Measurements from ENCODE around the gene COBL. TPM values are rescaled to one million over a fixed set of nuclear protein-coding genes. Genes with fewer than 3 reads are reported as not detected.

COBL gene
- total and polyA plus RNA-seq, 2 of the 8 experiments (the other 6 are each of a cell fraction or from before 2014, with no cell fraction given): 13.8 to 40.4 TPM

DNA sequence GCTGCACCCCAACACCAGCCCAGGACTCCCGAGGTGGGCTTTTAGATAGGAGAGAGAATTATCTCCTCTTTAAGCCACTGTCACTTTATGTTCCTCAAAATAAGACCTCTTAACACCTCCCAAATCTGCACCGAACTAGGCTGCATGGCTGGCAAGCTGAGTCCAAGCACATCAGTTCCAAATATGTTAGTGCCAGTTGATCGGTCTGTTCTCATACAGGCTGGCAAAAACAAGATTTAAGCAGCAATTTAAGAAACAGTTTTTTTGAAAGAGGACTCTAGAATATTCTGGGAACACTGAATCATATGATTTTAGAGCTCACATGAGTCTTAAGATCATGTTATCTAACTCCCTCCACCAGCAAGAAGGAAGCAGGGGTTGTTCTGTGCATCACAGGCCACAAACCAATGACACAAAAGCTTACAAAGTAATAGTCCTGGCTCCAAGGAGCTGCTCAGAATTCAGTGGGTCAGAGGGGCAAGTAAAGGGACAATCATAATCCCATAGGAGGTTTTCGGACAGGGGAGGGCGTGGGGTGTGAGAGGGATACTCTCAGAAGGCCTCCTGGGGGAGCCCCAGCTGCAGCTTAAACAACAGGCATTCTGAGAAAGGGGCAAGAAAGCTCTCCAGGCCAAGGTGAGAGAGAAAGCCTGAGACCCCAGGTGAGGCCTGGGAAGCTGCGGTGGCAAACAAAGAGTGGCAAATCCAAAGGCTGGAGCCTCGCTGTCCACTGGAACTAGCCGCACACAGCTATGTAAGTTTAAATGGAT is 7.1 kb downstream of the COBL start:
- H3K27me3 ChIP-seq (replicated peaks in 1 of 4; ENCODE audit: control insufficient read depth in 3 of 4, extremely low read depth in 1 of 4, insufficient read depth in 3 of 4, low read length in 3 of 4): no peaks in the 10 kb centered on the region; a peak in 1 of 7 replicates
- no peak overlapping the region for H4K91ac ChIP-seq (replicated peaks; ENCODE audit: insufficient read length, low read length)
- no peak overlapping the region for H3K9ac ChIP-seq (replicated peaks in 1 of 4; ENCODE audit: extremely low read depth in 1 of 4, low read depth in 3 of 4, low read length in 3 of 4)
- H2BK15ac ChIP-seq (ENCODE audit: low read length): no peak overlapping the region; the same call in 1 of the 2 replicates
- H4K5ac ChIP-seq (ENCODE audit: insufficient read length, low read depth, low read length): no peak overlapping the region
- no peak overlapping the region for H4K8ac ChIP-seq (ENCODE audit: extremely low read depth, insufficient read depth, low read length)
- no peak for FAIRE-seq
- H4K20me1 ChIP-seq (replicated peaks in 1 of 2; ENCODE audit: control insufficient read depth in 1 of 2, insufficient read depth in 2 of 2, low read length in 2 of 2): peaks cover 0 to 9% of the 10 kb centered on the region in 2 experiments
- H2BK20ac ChIP-seq (ENCODE audit: low read length): no peak overlapping the region
- peaks cover 3 to 88% of the 10 kb centered on the region in 2 experiments; a peak in 3 of 4 replicates for H3K79me2 ChIP-seq (ENCODE audit: control insufficient read depth in 1 of 2, insufficient read depth in 2 of 2, low read length in 2 of 2)
- H3K23me2 ChIP-seq (ENCODE audit: low read depth, low read length): no peaks in the 10 kb centered on the region
- H3K56ac ChIP-seq (replicated peaks; ENCODE audit: insufficient read length, low read depth, low read length): no peak overlapping the region
- POLR2A ChIA-PET (ENCODE audit: partially characterized antibody): interaction anchor here (1.0 to 9.2 kb wide), 8 partner anchors 10 to 46 kb away, joined by 3 to 117 read pairs (median 6); no protein-coding TSS in a partner anchor
- H2AK5ac ChIP-seq (ENCODE audit: low read depth, low read length): no peak overlapping the region; the same call in 1 of the 2 replicates
- peak overlapping the region; percentile 52; the same call in 1 of the 2 replicates for H3K18ac ChIP-seq (ENCODE audit: extremely low read depth, low read length)
- no peak overlapping the region for H3K14ac ChIP-seq (ENCODE audit: insufficient read length)
- DNase-seq (ENCODE audit: low read depth in 1 of 2, low spot score in 2 of 2): peak in 1 of 2 experiments; percentile 32
- no peak overlapping the region for H3K23ac ChIP-seq (ENCODE audit: insufficient read length)
- peaks cover 3% of the 10 kb centered on the region; the same call in 1 of the 2 replicates for H3K79me1 ChIP-seq (ENCODE audit: low read depth, low read length)
- H3K4me1 ChIP-seq (replicated peaks in 1 of 4; ENCODE audit: control insufficient read depth in 3 of 4, insufficient read depth in 4 of 4, low read length in 3 of 4): peaks cover 4 to 20% (median 11%) of the 10 kb centered on the region in 4 experiments; a peak in 6 of 7 replicates
- H3K4me2 ChIP-seq (ENCODE audit: insufficient read depth in 1 of 2, low read depth in 2 of 2, low read length in 2 of 2): no peak overlapping the region
- TF ChIP-seq, protein P1, sequence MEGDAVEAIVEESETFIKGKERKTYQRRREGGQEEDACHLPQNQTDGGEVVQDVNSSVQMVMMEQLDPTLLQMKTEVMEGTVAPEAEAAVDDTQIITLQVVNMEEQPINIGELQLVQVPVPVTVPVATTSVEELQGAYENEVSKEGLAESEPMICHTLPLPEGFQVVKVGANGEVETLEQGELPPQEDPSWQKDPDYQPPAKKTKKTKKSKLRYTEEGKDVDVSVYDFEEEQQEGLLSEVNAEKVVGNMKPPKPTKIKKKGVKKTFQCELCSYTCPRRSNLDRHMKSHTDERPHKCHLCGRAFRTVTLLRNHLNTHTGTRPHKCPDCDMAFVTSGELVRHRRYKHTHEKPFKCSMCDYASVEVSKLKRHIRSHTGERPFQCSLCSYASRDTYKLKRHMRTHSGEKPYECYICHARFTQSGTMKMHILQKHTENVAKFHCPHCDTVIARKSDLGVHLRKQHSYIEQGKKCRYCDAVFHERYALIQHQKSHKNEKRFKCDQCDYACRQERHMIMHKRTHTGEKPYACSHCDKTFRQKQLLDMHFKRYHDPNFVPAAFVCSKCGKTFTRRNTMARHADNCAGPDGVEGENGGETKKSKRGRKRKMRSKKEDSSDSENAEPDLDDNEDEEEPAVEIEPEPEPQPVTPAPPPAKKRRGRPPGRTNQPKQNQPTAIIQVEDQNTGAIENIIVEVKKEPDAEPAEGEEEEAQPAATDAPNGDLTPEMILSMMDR (IDR thresholded peaks at IDR 0.05; ENCODE audit: control extremely low read depth in 1 of 3, insufficient read depth in 1 of 3, low read depth in 1 of 3, low read length in 3 of 3): peak in 2 of 3 experiments; percentile 7 to 17; a peak in 1 of 4 replicates
- TF ChIP-seq RAD21 (IDR thresholded peaks at IDR 0.05 in 1 of 2, conservative IDR thresholded peaks at IDR 0.05 in 1 of 2; ENCODE audit: low read depth in 2 of 2, low read length in 2 of 2) (peak; percentile 43 to 52; a peak in 3 of 4 replicates), BRCA1 (IDR thresholded peaks at IDR 0.05; ENCODE audit: low read depth, low read length) (no peak)
- TF ChIP-seq, protein P2, sequence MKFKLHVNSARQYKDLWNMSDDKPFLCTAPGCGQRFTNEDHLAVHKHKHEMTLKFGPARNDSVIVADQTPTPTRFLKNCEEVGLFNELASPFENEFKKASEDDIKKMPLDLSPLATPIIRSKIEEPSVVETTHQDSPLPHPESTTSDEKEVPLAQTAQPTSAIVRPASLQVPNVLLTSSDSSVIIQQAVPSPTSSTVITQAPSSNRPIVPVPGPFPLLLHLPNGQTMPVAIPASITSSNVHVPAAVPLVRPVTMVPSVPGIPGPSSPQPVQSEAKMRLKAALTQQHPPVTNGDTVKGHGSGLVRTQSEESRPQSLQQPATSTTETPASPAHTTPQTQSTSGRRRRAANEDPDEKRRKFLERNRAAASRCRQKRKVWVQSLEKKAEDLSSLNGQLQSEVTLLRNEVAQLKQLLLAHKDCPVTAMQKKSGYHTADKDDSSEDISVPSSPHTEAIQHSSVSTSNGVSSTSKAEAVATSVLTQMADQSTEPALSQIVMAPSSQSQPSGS (IDR thresholded peaks at IDR 0.05; ENCODE audit: low read length): no peak
- CTCF ChIA-PET (ENCODE audit: partially characterized antibody): interaction anchor here (0.8 to 10.2 kb wide), 23 partner anchors 9 to 146 kb away, joined by 3 to 92 read pairs (median 3); no protein-coding TSS in a partner anchor
- no peaks in the 10 kb centered on the region for H3K36me3 ChIP-seq (ENCODE audit: control insufficient read depth in 2 of 4, insufficient read depth in 4 of 4, low read length in 3 of 4)
- H3K4ac ChIP-seq (replicated peaks; ENCODE audit: insufficient read length, low read depth, low read length): no peak overlapping the region
- no peaks in the 10 kb centered on the region for H3K9me3 ChIP-seq (ENCODE audit: insufficient read depth in 2 of 2, low read depth in 1 of 2, low read length in 1 of 2)
- H2BK5ac ChIP-seq (ENCODE audit: low read depth, low read length): no peak overlapping the region; the same call in 1 of the 2 replicates
- no peak overlapping the region for H3K4me3 ChIP-seq (ENCODE audit: extremely low read depth in 1 of 4, insufficient read depth in 2 of 4, low read depth in 3 of 4, low read length in 4 of 4)
- no peak overlapping the region for H2BK120ac ChIP-seq (replicated peaks; ENCODE audit: low read depth, low read length)
- H3K27ac ChIP-seq (ENCODE audit: low read depth, low read length): no peak overlapping the region
- H2BK12ac ChIP-seq (ENCODE audit: low read depth, low read length): peak overlapping the region; percentile 46; the same call in 1 of the 2 replicates
- WGBS, 2 experiments (ENCODE audit: extremely low coverage in 1 of 2, insufficient coverage in 1 of 2, insufficient read length in 1 of 2, insufficient replicate concordance in 2 of 2, low coverage in 1 of 2, low lambda C conversion rate in 2 of 2, missing lambda C conversion rate in 1 of 2): 87% methylated on average over 8 of the region's 8 CpGs; no CpG with 5 or more reads in 1 of the 2 experiments
- no peak overlapping the region for H2AFZ ChIP-seq (ENCODE audit: low read length)
